ENCODE data around the gene LRRC75B.
"Not testable (repeated sequence)": the region's sequence is repeated elsewhere in the genome, so short reads cannot be mapped to it uniquely, and the experiment has no call there.

The LRRC75B gene

GRCh38 chr22:24552503-24553286, 40.2 kb downstream of the LRRC75B start:
- DNase-seq, result not testable (repeated sequence)

- DNase-seq, result no peak
Observed at GRCh38 chr22:24550902-24551435, 41.9 kb downstream of the LRRC75B start.

- DNase-seq, result no peak
Observed at GRCh38 chr22:24550028-24550901, 42.6 kb downstream of the LRRC75B start.

- DNase-seq, result no peak
Observed at GRCh38 chr22:24548812-24549211, 44.1 kb downstream of the LRRC75B start.

- DNase-seq, result no peak
Observed at GRCh38 chr22:24543679-24544243, 49.1 kb downstream of the LRRC75B start.

GRCh38 chr22:24543185-24543601, 49.7 kb downstream of the LRRC75B start:
- DNase-seq, result no peak

- no peak for DNase-seq
Observed at GRCh38 chr22:24542641-24543040, 50.2 kb downstream of the LRRC75B start.

GRCh38 chr22:24541681-24542515, 51.0 kb downstream of the LRRC75B start:
- no peak for DNase-seq

GRCh38 chr22:24540470-24540869, 52.4 kb downstream of the LRRC75B start:
- DNase-seq, result no peak

- DNase-seq, result no peak
Observed at GRCh38 chr22:24536089-24536488, 56.8 kb downstream of the LRRC75B start.

Data from NCI-H2081 treated with DMSO at 0.1 percent for 48 hours (cell line).